Right lobe of liver (tissue), 6 donors: ENCODE measurements around the gene MAPKAPK3. TPM values are rescaled to one million over a fixed set of nuclear protein-coding genes. Genes with fewer than 3 reads are reported as not detected.
"Not testable (repeated sequence)": the region's sequence is repeated elsewhere in the genome, so short reads cannot be mapped to it uniquely, and the experiment has no call there.

ENCODE experiments used
- ATAC-seq, 4 donors: fragments of 200-7000 bp; cut with Tn5 transposase; one replicate each; pipeline ENCODE4 v1.9.1; 2020; ENCODE audit warnings: mild to moderate bottlenecking in 4 of 4, moderate library complexity in 4 of 4
- DNase-seq, 3 donors: peaks; one replicate each; pipeline ENCODE4 v3.0.0-alpha.2; 2020
- H3K27ac ChIP-seq, 3 donors: fragments of 200-600 bp; one replicate each; pipeline ENCODE4 v1.8.0; 2022
- H3K27me3 ChIP-seq, 2 donors: fragments of 200-600 bp; one replicate each; pipeline ENCODE4 v1.8.0; 2022
- H3K36me3 ChIP-seq, 4 donors: fragments of 200-600 bp; sonication (generic) in 1 of 4; one replicate each; pipeline versions ENCODE4 v1.5.1 to v1.8.0; 2017 to 2022; ENCODE audit warnings: control low read depth in 1 of 4
- H3K4me1 ChIP-seq, 4 donors: fragments of 200-600 bp; sonication (generic) in 1 of 4; one replicate each; pipeline versions ENCODE4 v1.5.1 to v1.8.0; 2017 to 2022; ENCODE audit warnings: control low read depth in 1 of 4
- H3K4me3 ChIP-seq, 3 donors: fragments of 200-600 bp; one replicate each; pipeline ENCODE4 v1.8.0; 2022
- H3K9me3 ChIP-seq, 4 donors: fragments of 200-600 bp; sonication (generic) in 1 of 4; one replicate each; pipeline versions ENCODE4 v1.5.1 to v1.8.0; 2017 to 2022; ENCODE audit warnings: control low read depth in 1 of 4
- CTCF ChIP-seq, 4 donors: fragments of 200-600 bp in 3 of 4; fragments of 450-650 bp in 1 of 4; IDR thresholded peaks; one replicate each; pipeline versions ENCODE4 v1.5.1 to v1.8.0; 2016 to 2022; ENCODE audit warnings: antibody characterized with exemption in 4 of 4, mild to moderate bottlenecking in 2 of 4
- POLR2A ChIP-seq: fragments of 450-650 bp; IDR thresholded peaks from one replicate; pipeline ENCODE4 v1.6.1; 2017; ENCODE audit warnings: antibody characterized with exemption, mild to moderate bottlenecking
- WGBS: methylation state at CpG from one replicate; pipeline ENCODE4 v1.1.6; 2018; ENCODE audit warnings: low coverage, low lambda C conversion rate; ENCODE audit not compliant: insufficient coverage; ENCODE audit errors: missing lambda C conversion rate; 5-methylcytosine and 5-hydroxymethylcytosine counted together
- intact Hi-C, 2 donors: fragments of 100-400 bp; cut with DNase I; formaldehyde crosslinking; loops; one replicate each; pipeline versions ENCODE4 v1.11.2 to v1.14.1; 2022
- total RNA-seq, 6 experiments: library from RNA; depleted of rRNA in 2 of 6; stranded (reverse); fragments of >200 nt in 2 of 6; fragmentation: NEBNext Ultra II Directional in 3 of 6; extraction: Animal tissue kit (Norgen Biotek cat#: 25700) in 3 of 6; gene quantifications; one replicate each; pipeline versions ENCODE4 v1.1.0 to v1.2.4, GENCODE V29; 2016 to 2023
- donor health status: DM: no; HTN: yes; CAD: no.
- donor health status: DM: no; HTN: no; CAD: no.
- donor health status: DM: no; HTN: no; CAD: no.
- donor health status: DM: no; HTN: yes; CAD: no.
- donor health status: DM: no; HTN: yes; CAD: no.

The MAPKAPK3 gene
- total RNA-seq, 6 experiments from 2014 or later, result 16.6 to 21.4 (median 18.6) TPM

- H3K4me3 ChIP-seq, result no peak overlapping the region
- H3K27me3 ChIP-seq, result no peaks in the 10 kb centered on the region
- H3K4me1 ChIP-seq, result no peaks in the 10 kb centered on the region
- WGBS, result 59% methylated on average over 6 of the region's 7 CpGs
- no peaks in the 10 kb centered on the region for H3K9me3 ChIP-seq
- ATAC-seq (no peak), DNase-seq (no peak)
- intact Hi-C loops, result no loop called here
- no peak overlapping the region for H3K27ac ChIP-seq
- H3K36me3 ChIP-seq, result no peaks in the 10 kb centered on the region
- TF ChIP-seq CTCF (IDR thresholded peaks at IDR 0.05) (no peak), POLR2A (no peak)
Measured at GRCh38 chr3:50687127-50687751, 70.3 kb downstream of the MAPKAPK3 start.

- intact Hi-C loops, result no loop called here
- WGBS, result 74% methylated on average over 2 of the region's 2 CpGs
- DNase-seq (no peak), ATAC-seq (no peak)
- no peaks in the 10 kb centered on the region for H3K36me3 ChIP-seq
- no peaks in the 10 kb centered on the region for H3K27me3 ChIP-seq
- no peak overlapping the region for H3K4me3 ChIP-seq
- H3K27ac ChIP-seq, result no peak overlapping the region
- H3K4me1 ChIP-seq, result no peaks in the 10 kb centered on the region
- no peaks in the 10 kb centered on the region for H3K9me3 ChIP-seq
- no peak for TF ChIP-seq POLR2A
- TF ChIP-seq CTCF (IDR thresholded peaks at IDR 0.05), result no peak
Measured at GRCh38 chr3:50687916-50688315, 71.0 kb downstream of the MAPKAPK3 start.

- ATAC-seq, H3K36me3 ChIP-seq, DNase-seq, H3K4me1 ChIP-seq, intact Hi-C loops, H3K4me3 ChIP-seq, H3K9me3 ChIP-seq, H3K27ac ChIP-seq, H3K27me3 ChIP-seq: not testable (repeated sequence)
- WGBS, result 61% methylated on average over 3 of the region's 4 CpGs
Measured at GRCh38 chr3:50688602-50689001, 71.7 kb downstream of the MAPKAPK3 start.

- Histone ChIP-seq H3K4me3 (no peak overlapping the region), H3K4me1 (no peaks in the 10 kb centered on the region), H3K36me3 (no peaks in the 10 kb centered on the region), H3K27me3 (no peaks in the 10 kb centered on the region), H3K9me3 (no peaks in the 10 kb centered on the region), H3K27ac (no peak overlapping the region)
- DNase-seq, result no peak
- intact Hi-C loops, result no loop called here
- 25% methylated on average over 6 of the region's 6 CpGs for WGBS
- TF ChIP-seq CTCF (IDR thresholded peaks at IDR 0.05) (no peak), POLR2A (no peak)
- ATAC-seq, result no peak
Measured at GRCh38 chr3:50689558-50689957, 72.6 kb downstream of the MAPKAPK3 start.

GRCh38 chr3:50695031-50695430 lies 78.1 kb downstream of the MAPKAPK3 start:
- DNase-seq (no peak), ATAC-seq (no peak)
- Histone ChIP-seq H3K4me3 (no peak overlapping the region), H3K27me3 (no peaks in the 10 kb centered on the region), H3K36me3 (no peaks in the 10 kb centered on the region), H3K27ac (no peak overlapping the region), H3K9me3 (no peaks in the 10 kb centered on the region), H3K4me1 (no peaks in the 10 kb centered on the region)
- no peak for TF ChIP-seq POLR2A
- 70% methylated on average over 2 of the region's 2 CpGs for WGBS
- intact Hi-C loops, result no loop called here
